WTC11 (cell line): ENCODE data around the gene STEAP1B. TPM values are rescaled to one million over a fixed set of nuclear protein-coding genes. Genes with fewer than 3 reads are reported as not detected.

Experiments
- ATAC-seq: fragments of 200-7000 bp; cut with Tn5 transposase; 2 replicates; pipeline ENCODE4 v1.10.0; 2021; ENCODE audit warnings: mild to moderate bottlenecking, moderate library complexity
- CTCF ChIA-PET: fragments of 300-600 bp; sonication (Branson Sonifier 250); formaldehyde crosslinking; loops from one replicate; lab custom pipeline; 2021; ENCODE audit warnings: antibody characterized with exemption; lab: Charles Lee
- POLR2A ChIA-PET: fragments of 350-600 bp; sonication (Branson Sonifier 250); formaldehyde crosslinking; loops from one replicate; lab custom pipeline; 2021; ENCODE audit warnings: antibody characterized with exemption; lab: Charles Lee
- DNase-seq: peaks from one replicate; pipeline ENCODE4 v3.0.0; 2021; ENCODE audit warnings: low spot score
- H3K27ac Mint-ChIP-seq: 2 replicates; pipeline ENCODE4 v1.8.0; 2021; ENCODE audit warnings: mixed read lengths
- H3K27me3 Mint-ChIP-seq: 2 replicates; pipeline ENCODE4 v1.8.0; 2021; ENCODE audit warnings: low read depth, mild to moderate bottlenecking, moderate library complexity, mixed read lengths
- H3K36me3 Mint-ChIP-seq: 2 replicates; pipeline ENCODE4 v1.8.0; 2021; ENCODE audit warnings: mixed read lengths
- H3K4me1 Mint-ChIP-seq: 2 replicates; pipeline ENCODE4 v1.8.0; 2022; ENCODE audit warnings: mixed read lengths
- H3K4me3 Mint-ChIP-seq: 2 replicates; pipeline ENCODE4 v1.8.0; 2021; ENCODE audit warnings: mild to moderate bottlenecking, moderate library complexity, mixed read lengths
- H3K9me3 Mint-ChIP-seq: 2 replicates; pipeline ENCODE4 v1.8.0; 2021; ENCODE audit warnings: mixed read lengths
- CBFB ChIP-seq: sonication (generic); formaldehyde crosslinking; IDR thresholded peaks from 2 replicates; pipeline ENCODE4 v1.8.1; 2022; ENCODE audit warnings: mild to moderate bottlenecking, low read depth, missing genetic modification reagents
- CREB1 ChIP-seq: sonication (generic); formaldehyde crosslinking; IDR thresholded peaks from 2 replicates; pipeline ENCODE4 v1.8.0; 2023; ENCODE audit warnings: mild to moderate bottlenecking, missing genetic modification reagents
- ESRRA ChIP-seq: sonication (generic); formaldehyde crosslinking; IDR thresholded peaks from 2 replicates; pipeline ENCODE4 v1.8.1; 2022; ENCODE audit warnings: mild to moderate bottlenecking, missing genetic modification reagents, borderline replicate concordance
- FOXK1 ChIP-seq: sonication (generic); formaldehyde crosslinking; IDR thresholded peaks from 2 replicates; pipeline ENCODE4 v1.8.0; 2022; ENCODE audit warnings: mild to moderate bottlenecking, moderate library complexity, missing genetic modification reagents
- FOXP1 ChIP-seq: sonication (generic); formaldehyde crosslinking; IDR thresholded peaks from 2 replicates; pipeline ENCODE4 v1.8.0; 2022; ENCODE audit warnings: missing genetic modification reagents, mild to moderate bottlenecking, moderate library complexity, borderline replicate concordance
- JAZF1 ChIP-seq: fragments of 250-450 bp; sonication (Bioruptor Pico); IDR thresholded peaks from 2 replicates; pipeline ENCODE4 v1.9.0; 2021; ENCODE audit warnings: moderate library complexity, mild to moderate bottlenecking, inconsistent platforms
- MYBL2 ChIP-seq: sonication (generic); formaldehyde crosslinking; IDR thresholded peaks from 2 replicates; pipeline ENCODE4 v1.8.1; 2023; ENCODE audit warnings: mild to moderate bottlenecking, moderate library complexity, missing genetic modification reagents
- NFE2L1 ChIP-seq: sonication (generic); formaldehyde crosslinking; IDR thresholded peaks from 2 replicates; pipeline ENCODE4 v1.8.1; 2023; ENCODE audit warnings: missing genetic modification reagents
- NFYB ChIP-seq: sonication (generic); formaldehyde crosslinking; conservative IDR thresholded peaks from 2 replicates; pipeline ENCODE4 v1.8.0; 2022; ENCODE audit warnings: low read depth, missing genetic modification reagents
- RELA ChIP-seq: sonication (generic); formaldehyde crosslinking; IDR thresholded peaks from 2 replicates; pipeline ENCODE4 v1.8.1; 2022; ENCODE audit warnings: missing genetic modification reagents, mild to moderate bottlenecking, borderline replicate concordance
- ZNF121 ChIP-seq: sonication (generic); formaldehyde crosslinking; IDR thresholded peaks from 2 replicates; pipeline ENCODE4 v1.8.0; 2023; ENCODE audit warnings: missing genetic modification reagents
- ZNF416 ChIP-seq: fragments of 250-450 bp; sonication (Bioruptor Pico); IDR thresholded peaks from 2 replicates; pipeline ENCODE4 v1.9.0; 2021; ENCODE audit warnings: mild to moderate bottlenecking, inconsistent platforms
- total RNA-seq: library from RNA; stranded (reverse); gene quantifications from 3 replicates; pipeline ENCODE4 v1.2.3, GENCODE V29; 2021
- TF ChIP-seq, protein P1 (sequence below): sonication (generic); formaldehyde crosslinking; IDR thresholded peaks from 2 replicates; pipeline ENCODE4 v1.8.0; 2023; ENCODE audit warnings: mild to moderate bottlenecking, missing genetic modification reagents
- TF ChIP-seq, protein P2 (sequence below): sonication (generic); formaldehyde crosslinking; IDR thresholded peaks from 2 replicates; pipeline ENCODE4 v1.8.1; 2022; ENCODE audit warnings: low read depth, missing genetic modification reagents, borderline replicate concordance
- TF ChIP-seq, protein P3 (sequence below): sonication (generic); formaldehyde crosslinking; conservative IDR thresholded peaks from 2 replicates; pipeline ENCODE4 v1.8.1; 2022; ENCODE audit warnings: mild to moderate bottlenecking, missing genetic modification reagents
- TF ChIP-seq, protein P4 (sequence below): sonication (generic); formaldehyde crosslinking; conservative IDR thresholded peaks from 2 replicates; pipeline ENCODE4 v1.8.1; 2023; ENCODE audit warnings: mild to moderate bottlenecking, low read depth, missing genetic modification reagents, moderate library complexity
- TF ChIP-seq, protein P5 (sequence below): sonication (generic); formaldehyde crosslinking; IDR thresholded peaks from 2 replicates; pipeline ENCODE4 v1.8.1; 2023; ENCODE audit warnings: mild to moderate bottlenecking, missing genetic modification reagents
- TF ChIP-seq, protein P6 (sequence below): sonication (generic); formaldehyde crosslinking; IDR thresholded peaks from 2 replicates; pipeline ENCODE4 v1.8.1; 2022; ENCODE audit warnings: low read depth, mild to moderate bottlenecking, moderate library complexity, missing genetic modification reagents, borderline replicate concordance
- TF ChIP-seq, protein P7 (sequence below): sonication (generic); formaldehyde crosslinking; IDR thresholded peaks from 2 replicates; pipeline ENCODE4 v1.8.1; 2022; ENCODE audit warnings: mild to moderate bottlenecking, moderate library complexity, missing genetic modification reagents
- TF ChIP-seq, protein P8 (sequence below): sonication (generic); formaldehyde crosslinking; IDR thresholded peaks from 2 replicates; pipeline ENCODE4 v1.8.1; 2023; ENCODE audit warnings: mild to moderate bottlenecking, missing genetic modification reagents

The STEAP1B gene
- total RNA-seq, 1 experiment from 2014 or later = 5.5 TPM

DNA sequence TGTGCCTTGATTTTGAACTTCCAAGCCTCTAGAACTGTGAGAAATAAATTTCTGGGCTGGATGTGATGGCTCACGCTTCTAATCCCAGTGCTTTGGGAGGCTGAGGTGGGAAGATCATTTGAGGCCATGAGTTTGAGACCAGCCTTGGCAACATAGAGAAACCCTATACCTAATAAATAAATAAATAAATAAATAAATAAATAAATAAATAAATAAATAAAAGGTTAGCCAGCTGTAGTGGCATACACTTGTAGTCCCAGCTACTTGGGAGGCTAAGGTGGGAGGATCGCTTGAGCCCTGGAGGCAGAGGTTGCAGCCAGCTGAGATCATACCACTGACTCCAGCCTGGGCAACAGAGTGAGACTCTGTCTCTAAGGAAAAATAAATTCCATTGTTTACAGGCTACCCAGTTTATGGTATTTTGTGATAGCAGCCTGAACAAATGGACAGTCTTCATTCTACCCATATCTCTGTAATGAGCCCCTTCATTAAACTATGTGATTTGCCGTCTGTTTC, 67.7 kb downstream of the STEAP1B start:
- Mint-ChIP-seq H3K27ac (peak overlapping the region; percentile 97; the same call in 1 of the 2 replicates), H3K4me1 (peaks cover 31% of the 10 kb centered on the region), H3K9me3 (peaks cover 4% of the 10 kb centered on the region), H3K4me3 (no peak overlapping the region), H3K27me3 (no peaks in the 10 kb centered on the region), H3K36me3 (no peaks in the 10 kb centered on the region)
- ChIA-PET CTCF (interaction anchor here (1.3 kb wide), 1 partner anchor 52 kb away, joined by 3 read pairs; no protein-coding TSS in a partner anchor), POLR2A (interaction anchor here (0.7 kb wide), 1 partner anchor 292 kb away, joined by 3 read pairs; no protein-coding TSS in a partner anchor)
- ATAC-seq = no peak
- TF ChIP-seq, protein P1, sequence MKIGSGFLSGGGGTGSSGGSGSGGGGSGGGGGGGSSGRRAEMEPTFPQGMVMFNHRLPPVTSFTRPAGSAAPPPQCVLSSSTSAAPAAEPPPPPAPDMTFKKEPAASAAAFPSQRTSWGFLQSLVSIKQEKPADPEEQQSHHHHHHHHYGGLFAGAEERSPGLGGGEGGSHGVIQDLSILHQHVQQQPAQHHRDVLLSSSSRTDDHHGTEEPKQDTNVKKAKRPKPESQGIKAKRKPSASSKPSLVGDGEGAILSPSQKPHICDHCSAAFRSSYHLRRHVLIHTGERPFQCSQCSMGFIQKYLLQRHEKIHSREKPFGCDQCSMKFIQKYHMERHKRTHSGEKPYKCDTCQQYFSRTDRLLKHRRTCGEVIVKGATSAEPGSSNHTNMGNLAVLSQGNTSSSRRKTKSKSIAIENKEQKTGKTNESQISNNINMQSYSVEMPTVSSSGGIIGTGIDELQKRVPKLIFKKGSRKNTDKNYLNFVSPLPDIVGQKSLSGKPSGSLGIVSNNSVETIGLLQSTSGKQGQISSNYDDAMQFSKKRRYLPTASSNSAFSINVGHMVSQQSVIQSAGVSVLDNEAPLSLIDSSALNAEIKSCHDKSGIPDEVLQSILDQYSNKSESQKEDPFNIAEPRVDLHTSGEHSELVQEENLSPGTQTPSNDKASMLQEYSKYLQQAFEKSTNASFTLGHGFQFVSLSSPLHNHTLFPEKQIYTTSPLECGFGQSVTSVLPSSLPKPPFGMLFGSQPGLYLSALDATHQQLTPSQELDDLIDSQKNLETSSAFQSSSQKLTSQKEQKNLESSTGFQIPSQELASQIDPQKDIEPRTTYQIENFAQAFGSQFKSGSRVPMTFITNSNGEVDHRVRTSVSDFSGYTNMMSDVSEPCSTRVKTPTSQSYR (CRISPR knock-in tag) = no peak
- TF ChIP-seq, protein P2, sequence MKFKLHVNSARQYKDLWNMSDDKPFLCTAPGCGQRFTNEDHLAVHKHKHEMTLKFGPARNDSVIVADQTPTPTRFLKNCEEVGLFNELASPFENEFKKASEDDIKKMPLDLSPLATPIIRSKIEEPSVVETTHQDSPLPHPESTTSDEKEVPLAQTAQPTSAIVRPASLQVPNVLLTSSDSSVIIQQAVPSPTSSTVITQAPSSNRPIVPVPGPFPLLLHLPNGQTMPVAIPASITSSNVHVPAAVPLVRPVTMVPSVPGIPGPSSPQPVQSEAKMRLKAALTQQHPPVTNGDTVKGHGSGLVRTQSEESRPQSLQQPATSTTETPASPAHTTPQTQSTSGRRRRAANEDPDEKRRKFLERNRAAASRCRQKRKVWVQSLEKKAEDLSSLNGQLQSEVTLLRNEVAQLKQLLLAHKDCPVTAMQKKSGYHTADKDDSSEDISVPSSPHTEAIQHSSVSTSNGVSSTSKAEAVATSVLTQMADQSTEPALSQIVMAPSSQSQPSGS (CRISPR knock-in tag) = no peak
- TF ChIP-seq, protein P3, sequence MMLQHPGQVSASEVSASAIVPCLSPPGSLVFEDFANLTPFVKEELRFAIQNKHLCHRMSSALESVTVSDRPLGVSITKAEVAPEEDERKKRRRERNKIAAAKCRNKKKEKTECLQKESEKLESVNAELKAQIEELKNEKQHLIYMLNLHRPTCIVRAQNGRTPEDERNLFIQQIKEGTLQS = no peak
- peak; percentile 30; the same call in 1 of the 2 replicates for TF ChIP-seq ZNF121 (CRISPR knock-in tag)
- TF ChIP-seq, protein P4, sequence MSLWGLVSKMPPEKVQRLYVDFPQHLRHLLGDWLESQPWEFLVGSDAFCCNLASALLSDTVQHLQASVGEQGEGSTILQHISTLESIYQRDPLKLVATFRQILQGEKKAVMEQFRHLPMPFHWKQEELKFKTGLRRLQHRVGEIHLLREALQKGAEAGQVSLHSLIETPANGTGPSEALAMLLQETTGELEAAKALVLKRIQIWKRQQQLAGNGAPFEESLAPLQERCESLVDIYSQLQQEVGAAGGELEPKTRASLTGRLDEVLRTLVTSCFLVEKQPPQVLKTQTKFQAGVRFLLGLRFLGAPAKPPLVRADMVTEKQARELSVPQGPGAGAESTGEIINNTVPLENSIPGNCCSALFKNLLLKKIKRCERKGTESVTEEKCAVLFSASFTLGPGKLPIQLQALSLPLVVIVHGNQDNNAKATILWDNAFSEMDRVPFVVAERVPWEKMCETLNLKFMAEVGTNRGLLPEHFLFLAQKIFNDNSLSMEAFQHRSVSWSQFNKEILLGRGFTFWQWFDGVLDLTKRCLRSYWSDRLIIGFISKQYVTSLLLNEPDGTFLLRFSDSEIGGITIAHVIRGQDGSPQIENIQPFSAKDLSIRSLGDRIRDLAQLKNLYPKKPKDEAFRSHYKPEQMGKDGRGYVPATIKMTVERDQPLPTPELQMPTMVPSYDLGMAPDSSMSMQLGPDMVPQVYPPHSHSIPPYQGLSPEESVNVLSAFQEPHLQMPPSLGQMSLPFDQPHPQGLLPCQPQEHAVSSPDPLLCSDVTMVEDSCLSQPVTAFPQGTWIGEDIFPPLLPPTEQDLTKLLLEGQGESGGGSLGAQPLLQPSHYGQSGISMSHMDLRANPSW (CRISPR knock-in tag) = no peak
- no peak for TF ChIP-seq CBFB (CRISPR knock-in tag)
- no peak for TF ChIP-seq FOXK1
- no peak for DNase-seq

DNA sequence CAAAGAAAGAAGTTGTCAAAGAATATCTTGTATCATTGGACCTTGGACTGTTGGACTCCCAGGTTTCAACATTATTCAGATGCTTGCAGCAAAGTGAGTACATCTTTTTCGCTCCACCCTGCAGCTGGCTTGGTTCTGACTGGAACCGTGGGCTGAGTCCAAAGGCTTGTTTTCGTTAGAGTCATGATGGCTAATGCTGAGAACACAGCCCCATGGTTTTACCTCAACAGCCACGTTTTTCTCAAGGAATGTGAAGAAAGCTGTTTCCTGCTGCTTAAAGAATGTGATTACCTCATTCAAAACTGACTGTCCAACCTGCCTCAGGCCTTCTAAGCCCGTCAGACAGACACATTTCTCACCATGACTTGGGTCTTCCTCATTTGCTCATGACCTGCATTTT, 69.5 kb downstream of the STEAP1B start:
- no peaks in the 10 kb centered on the region for H3K36me3 Mint-ChIP-seq
- H3K4me3 Mint-ChIP-seq = no peak overlapping the region
- H3K4me1 Mint-ChIP-seq = peaks cover 44% of the 10 kb centered on the region
- no peaks in the 10 kb centered on the region for H3K9me3 Mint-ChIP-seq
- TF ChIP-seq NFE2L1 (CRISPR knock-in tag) = no peak
- TF ChIP-seq MYBL2 (CRISPR knock-in tag) = no peak
- TF ChIP-seq, protein P5, sequence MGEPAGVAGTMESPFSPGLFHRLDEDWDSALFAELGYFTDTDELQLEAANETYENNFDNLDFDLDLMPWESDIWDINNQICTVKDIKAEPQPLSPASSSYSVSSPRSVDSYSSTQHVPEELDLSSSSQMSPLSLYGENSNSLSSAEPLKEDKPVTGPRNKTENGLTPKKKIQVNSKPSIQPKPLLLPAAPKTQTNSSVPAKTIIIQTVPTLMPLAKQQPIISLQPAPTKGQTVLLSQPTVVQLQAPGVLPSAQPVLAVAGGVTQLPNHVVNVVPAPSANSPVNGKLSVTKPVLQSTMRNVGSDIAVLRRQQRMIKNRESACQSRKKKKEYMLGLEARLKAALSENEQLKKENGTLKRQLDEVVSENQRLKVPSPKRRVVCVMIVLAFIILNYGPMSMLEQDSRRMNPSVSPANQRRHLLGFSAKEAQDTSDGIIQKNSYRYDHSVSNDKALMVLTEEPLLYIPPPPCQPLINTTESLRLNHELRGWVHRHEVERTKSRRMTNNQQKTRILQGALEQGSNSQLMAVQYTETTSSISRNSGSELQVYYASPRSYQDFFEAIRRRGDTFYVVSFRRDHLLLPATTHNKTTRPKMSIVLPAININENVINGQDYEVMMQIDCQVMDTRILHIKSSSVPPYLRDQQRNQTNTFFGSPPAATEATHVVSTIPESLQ (CRISPR knock-in tag) = no peak
- TF ChIP-seq NFYB (CRISPR knock-in tag) = no peak
- TF ChIP-seq RELA = no peak
- TF ChIP-seq ZNF416 (CRISPR knock-in tag) = no peak
- TF ChIP-seq, protein P6, sequence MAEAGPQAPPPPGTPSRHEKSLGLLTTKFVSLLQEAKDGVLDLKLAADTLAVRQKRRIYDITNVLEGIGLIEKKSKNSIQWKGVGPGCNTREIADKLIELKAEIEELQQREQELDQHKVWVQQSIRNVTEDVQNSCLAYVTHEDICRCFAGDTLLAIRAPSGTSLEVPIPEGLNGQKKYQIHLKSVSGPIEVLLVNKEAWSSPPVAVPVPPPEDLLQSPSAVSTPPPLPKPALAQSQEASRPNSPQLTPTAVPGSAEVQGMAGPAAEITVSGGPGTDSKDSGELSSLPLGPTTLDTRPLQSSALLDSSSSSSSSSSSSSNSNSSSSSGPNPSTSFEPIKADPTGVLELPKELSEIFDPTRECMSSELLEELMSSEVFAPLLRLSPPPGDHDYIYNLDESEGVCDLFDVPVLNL (CRISPR knock-in tag) = no peak
- TF ChIP-seq CREB1 (CRISPR knock-in tag) = no peak
- TF ChIP-seq JAZF1 (CRISPR knock-in tag) = no peak
- TF ChIP-seq, protein P7, sequence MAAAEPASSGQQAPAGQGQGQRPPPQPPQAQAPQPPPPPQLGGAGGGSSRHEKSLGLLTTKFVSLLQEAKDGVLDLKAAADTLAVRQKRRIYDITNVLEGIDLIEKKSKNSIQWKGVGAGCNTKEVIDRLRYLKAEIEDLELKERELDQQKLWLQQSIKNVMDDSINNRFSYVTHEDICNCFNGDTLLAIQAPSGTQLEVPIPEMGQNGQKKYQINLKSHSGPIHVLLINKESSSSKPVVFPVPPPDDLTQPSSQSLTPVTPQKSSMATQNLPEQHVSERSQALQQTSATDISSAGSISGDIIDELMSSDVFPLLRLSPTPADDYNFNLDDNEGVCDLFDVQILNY (CRISPR knock-in tag) = no peak
- TF ChIP-seq, protein P8, sequence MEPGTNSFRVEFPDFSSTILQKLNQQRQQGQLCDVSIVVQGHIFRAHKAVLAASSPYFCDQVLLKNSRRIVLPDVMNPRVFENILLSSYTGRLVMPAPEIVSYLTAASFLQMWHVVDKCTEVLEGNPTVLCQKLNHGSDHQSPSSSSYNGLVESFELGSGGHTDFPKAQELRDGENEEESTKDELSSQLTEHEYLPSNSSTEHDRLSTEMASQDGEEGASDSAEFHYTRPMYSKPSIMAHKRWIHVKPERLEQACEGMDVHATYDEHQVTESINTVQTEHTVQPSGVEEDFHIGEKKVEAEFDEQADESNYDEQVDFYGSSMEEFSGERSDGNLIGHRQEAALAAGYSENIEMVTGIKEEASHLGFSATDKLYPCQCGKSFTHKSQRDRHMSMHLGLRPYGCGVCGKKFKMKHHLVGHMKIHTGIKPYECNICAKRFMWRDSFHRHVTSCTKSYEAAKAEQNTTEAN = no peak
- TF ChIP-seq, protein P3 = no peak
- TF ChIP-seq FOXP1 (CRISPR knock-in tag) = no peak
- no peak for TF ChIP-seq ESRRA (CRISPR knock-in tag)
- ATAC-seq (no peak), DNase-seq (no peak)
- POLR2A ChIA-PET = interaction anchor here (1.6 kb wide), 1 partner anchor 74 kb away, joined by 4 read pairs; no protein-coding TSS in a partner anchor
- no peak overlapping the region for H3K27ac Mint-ChIP-seq
- CTCF ChIA-PET = no interaction called here
- no peaks in the 10 kb centered on the region for H3K27me3 Mint-ChIP-seq
